ENCODE measurements around the gene PTPRS. TPM values are rescaled to one million over a fixed set of nuclear protein-coding genes. Genes with fewer than 3 reads are reported as not detected.
"Not testable (repeated sequence)": the region's sequence is repeated elsewhere in the genome, so short reads cannot be mapped to it uniquely, and the experiment has no call there.

Gene PTPRS
- total and polyA plus RNA-seq, 2 of the 13 experiments (the other 11 are each of a cell fraction or from before 2014, with no cell fraction given) = 32.7 to 43.9 TPM

GRCh38 chr19:5386841-5387240 lies 46.2 kb upstream of the PTPRS start:
- CTCF ChIA-PET (ENCODE audit: low intra/inter-chr PET ratio, low total read pairs) = no interaction called here
- no peak for FAIRE-seq
- no peaks in the 10 kb centered on the region for H3K79me2 ChIP-seq (ENCODE audit: insufficient read depth, low read length)
- H2AFZ ChIP-seq (ENCODE audit: low read length) = no peak overlapping the region
- no TSS peak for BruUV-seq (replicated peaks)
- H3K27me3 ChIP-seq (ENCODE audit: control insufficient read depth in 1 of 2, insufficient read depth in 2 of 2, low read length in 2 of 2) = no peaks in the 10 kb centered on the region; a peak in 1 of 5 replicates
- H3K27ac ChIP-seq (ENCODE audit: extremely low read length, insufficient read depth, low read length) = no peak overlapping the region
- no peaks in the 10 kb centered on the region for H3K4me1 ChIP-seq (ENCODE audit: insufficient read depth, low read length)
- peak; percentile 60; the same call in 1 of the 2 replicates for TF ChIP-seq ZNF629 (CRISPR knock-in tag; conservative IDR thresholded peaks at IDR 0.05)
- TF ChIP-seq NFYC (CRISPR knock-in tag; IDR thresholded peaks at IDR 0.05) = no peak
- H3K4me3 ChIP-seq (replicated peaks in 1 of 3; ENCODE audit: insufficient read depth in 1 of 3, low read depth in 2 of 3, low read length in 3 of 3) = no peak overlapping the region
- intact Hi-C loops (cut with micrococcal nuclease; ENCODE audit: unreplicated experiment) (no loop called here), in situ Hi-C loops (cut with HindIII; ENCODE audit: extremely low pct_ligation_motif_present, low pct_unique_long_range_greater_than_20kb) (no loop called here)
- no peak overlapping the region for H3K9ac ChIP-seq (ENCODE audit: insufficient read depth, low read depth, low read length)
- POLR2A ChIA-PET = no interaction called here
- no peak for DNase-seq (ENCODE audit: low spot score)
- no peak overlapping the region for H3K4me2 ChIP-seq (ENCODE audit: low read depth, low read length)
- 65% methylated on average over 16 of the region's 16 CpGs for WGBS (ENCODE audit: low lambda C conversion rate)
- H3K9me3 ChIP-seq (ENCODE audit: low read length) = peaks cover 9% of the 10 kb centered on the region
- ATAC-seq = no peak
- no peaks in the 10 kb centered on the region for H3K36me3 ChIP-seq (replicated peaks in 1 of 2; ENCODE audit: control insufficient read depth in 1 of 2, insufficient read depth in 2 of 2, low read length in 2 of 2)
- H4K20me1 ChIP-seq (ENCODE audit: insufficient read depth, low read length) = no peaks in the 10 kb centered on the region

GRCh38 chr19:5381197-5381596 lies 40.6 kb upstream of the PTPRS start:
- DNase-seq (ENCODE audit: low spot score); intact Hi-C loops (cut with micrococcal nuclease; ENCODE audit: unreplicated experiment); H3K4me3 ChIP-seq (replicated peaks in 1 of 3; ENCODE audit: insufficient read depth in 1 of 3, low read depth in 2 of 3, low read length in 3 of 3); H3K4me2 ChIP-seq (ENCODE audit: low read depth, low read length); H3K9ac ChIP-seq (ENCODE audit: insufficient read depth, low read depth, low read length); H2AFZ ChIP-seq (ENCODE audit: low read length); H3K79me2 ChIP-seq (ENCODE audit: insufficient read depth, low read length); H4K20me1 ChIP-seq (ENCODE audit: insufficient read depth, low read length); BruUV-seq (replicated peaks); H3K36me3 ChIP-seq (replicated peaks in 1 of 2; ENCODE audit: control insufficient read depth in 1 of 2, insufficient read depth in 2 of 2, low read length in 2 of 2); in situ Hi-C loops (cut with HindIII; ENCODE audit: extremely low pct_ligation_motif_present, low pct_unique_long_range_greater_than_20kb); FAIRE-seq; ATAC-seq; H3K27me3 ChIP-seq (ENCODE audit: control insufficient read depth in 1 of 2, insufficient read depth in 2 of 2, low read length in 2 of 2); H3K4me1 ChIP-seq (ENCODE audit: insufficient read depth, low read length); POLR2A ChIA-PET; H3K27ac ChIP-seq (ENCODE audit: extremely low read length, insufficient read depth, low read length); CTCF ChIA-PET (ENCODE audit: low intra/inter-chr PET ratio, low total read pairs): not testable (repeated sequence)
- 68% methylated on average over 6 of the region's 6 CpGs for WGBS (ENCODE audit: low lambda C conversion rate)
- peaks cover 12% of the 10 kb centered on the region for H3K9me3 ChIP-seq (ENCODE audit: low read length)

All from HepG2 (cell line).